A549 (cell line): Measurements from ENCODE around the gene PPRC1.

Source experiments
- BHLHE40 ChIP-seq: IDR thresholded peaks from 2 replicates; pipeline ENCODE4 v1.6.1; 2012; ENCODE audit warnings: low read depth, low read length, inconsistent platforms
- CTCF ChIP-seq: fragments of >200 bp; sonication (Bioruptor Twin); formaldehyde crosslinking; IDR thresholded peaks from 3 replicates; pipeline ENCODE4 v1.5.1; 2016
- MAX ChIP-seq: IDR thresholded peaks from 2 replicates; pipeline ENCODE4 v1.6.1; 2012
- POLR2A ChIP-seq: IDR thresholded peaks from 2 replicates; pipeline ENCODE4 v1.6.1; 2012; ENCODE audit warnings: mild to moderate bottlenecking, low read length

GRCh38 chr10:102141583-102142107 lies 8.8 kb downstream of the PPRC1 start:
- TF ChIP-seq CTCF (no peak), POLR2A (no peak), BHLHE40 (no peak), MAX (no peak)
